HS-27A (cell line): ENCODE data around the gene GALNT4.

Experiments used
- DNase-seq: peaks from one replicate; pipeline ENCODE4 v3.0.0-alpha.2; 2012; ENCODE audit warnings: low read depth, missing footprints

Gene GALNT4

DNA sequence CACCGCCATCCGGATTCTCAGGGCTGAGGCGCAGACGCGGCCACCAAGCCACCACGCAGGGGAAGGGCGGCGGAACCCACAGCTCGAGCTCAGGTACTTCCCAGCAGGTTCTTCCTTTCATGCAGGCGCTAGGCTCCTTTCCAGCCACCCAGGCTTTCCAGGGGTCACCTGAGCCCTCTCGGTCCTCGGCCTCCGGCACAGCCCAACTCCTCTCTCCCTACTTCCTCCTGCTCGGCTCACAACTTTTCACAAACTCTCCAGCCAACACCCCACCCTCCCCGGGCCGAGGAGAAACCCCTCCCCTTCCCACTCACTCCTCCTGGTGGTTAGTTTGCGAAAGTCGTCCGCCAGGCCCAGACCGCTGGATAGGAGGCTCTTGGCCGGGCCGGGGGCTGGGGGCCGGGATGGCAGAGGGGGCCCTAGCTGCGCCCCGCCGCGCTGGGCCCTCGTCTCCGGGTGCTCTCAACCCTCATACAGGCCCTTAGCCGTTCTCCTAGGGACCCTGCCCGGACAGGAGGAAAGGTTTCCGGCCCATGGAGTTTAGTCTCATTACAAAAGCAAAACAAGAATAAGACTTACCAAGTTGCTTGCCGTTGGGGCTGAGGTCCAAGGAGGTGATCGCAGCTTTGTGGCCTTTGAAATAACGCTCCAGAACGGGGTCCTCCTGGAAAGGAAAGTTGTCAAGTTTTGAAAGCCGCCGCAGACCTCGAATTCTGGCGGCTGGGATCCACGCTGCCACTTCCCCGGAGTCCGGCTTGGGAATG, at the start of gene GALNT4:
TSS of gene GALNT4 (minus strand) at position 256 of the 764 bp plus-strand sequence. CDS start at position 9, 247 bp downstream.
- DNase-seq, result no peak

- no peak for DNase-seq
Observed at GRCh38 chr12:89573051-89573810, 48.6 kb upstream of the GALNT4 start.

DNA sequence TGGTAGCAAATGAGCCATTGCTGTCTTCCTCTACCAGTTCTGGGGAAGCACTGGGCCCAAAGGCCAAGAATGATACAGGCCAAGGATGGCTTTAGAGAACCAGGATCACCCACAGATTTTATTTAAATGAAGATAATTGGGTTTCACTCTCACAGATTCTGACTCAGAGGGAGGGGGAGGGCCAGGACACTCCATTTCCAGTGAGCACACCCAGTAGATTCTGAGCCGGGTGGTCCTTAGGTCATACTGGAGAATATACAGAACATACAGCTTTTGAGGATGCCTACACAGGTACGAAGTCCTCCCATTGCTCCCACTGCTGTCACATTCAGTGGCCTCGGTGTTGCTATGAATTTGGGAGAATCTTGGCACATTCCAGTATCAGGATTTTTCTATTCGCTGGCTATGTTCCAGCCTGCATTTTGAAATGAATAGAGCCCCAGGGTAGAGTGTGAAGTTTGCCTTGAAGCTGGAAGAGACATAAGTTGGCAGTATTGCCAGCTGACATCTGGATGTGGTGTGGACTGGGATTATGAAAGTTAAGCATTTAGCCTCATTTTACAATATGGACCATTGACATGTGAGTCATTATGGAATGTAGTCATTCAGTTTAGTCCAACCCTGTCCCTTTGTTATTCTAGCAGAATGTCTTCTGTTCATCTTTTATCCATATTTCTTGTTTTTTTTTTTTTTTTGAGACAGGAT, 47.0 kb upstream of the GALNT4 start:
- DNase-seq, result no peak

DNA sequence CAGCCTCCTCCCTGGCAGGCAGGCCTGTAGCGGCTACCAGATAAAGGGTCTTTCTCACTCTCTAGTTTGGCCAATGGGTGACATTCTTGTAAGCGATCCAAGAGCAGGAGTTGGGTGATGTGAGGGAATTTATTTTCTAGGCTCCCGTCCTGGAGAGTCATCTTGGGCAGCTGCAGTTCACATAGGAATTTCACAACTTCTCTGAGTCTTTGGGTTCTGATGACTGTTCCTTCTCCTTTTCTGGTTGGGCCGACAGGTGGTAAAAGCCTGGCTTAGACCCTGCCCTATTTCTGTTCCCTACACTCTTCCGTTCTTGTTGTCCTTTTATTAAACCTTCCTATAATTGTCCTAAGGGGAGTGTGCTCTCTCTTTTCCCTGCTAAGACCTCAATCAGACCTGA, 43.9 kb upstream of the GALNT4 start:
- DNase-seq, result no peak

GRCh38 chr12:89567691-89568239, 43.2 kb upstream of the GALNT4 start:
- no peak for DNase-seq

GRCh38 chr12:89566615-89567014, 42.0 kb upstream of the GALNT4 start:
- DNase-seq, result no peak

- no peak for DNase-seq
Observed at GRCh38 chr12:89565002-89565401, 40.4 kb upstream of the GALNT4 start.

- no peak for DNase-seq
Observed at GRCh38 chr12:89559753-89560152, 35.2 kb upstream of the GALNT4 start.

DNA sequence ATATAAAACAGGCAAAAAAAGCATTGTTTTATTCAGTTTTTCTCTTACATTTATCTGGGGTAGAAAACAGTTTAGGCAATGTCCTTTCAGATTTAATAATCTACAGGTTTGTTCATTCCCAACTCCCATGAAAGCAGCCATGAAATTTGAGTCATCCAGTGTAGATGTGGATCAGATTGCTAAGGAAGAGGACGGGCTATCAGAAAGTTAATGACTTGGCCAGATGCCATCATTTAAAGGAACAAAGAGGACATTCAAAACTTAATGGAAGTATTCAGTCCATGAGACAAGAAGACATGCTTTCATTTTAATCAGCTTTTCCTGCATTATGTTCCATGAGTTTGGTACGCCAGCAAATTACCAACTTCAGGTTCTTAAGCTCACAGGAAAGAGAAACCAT, 32.4 kb upstream of the GALNT4 start:
- no peak for DNase-seq

DNA sequence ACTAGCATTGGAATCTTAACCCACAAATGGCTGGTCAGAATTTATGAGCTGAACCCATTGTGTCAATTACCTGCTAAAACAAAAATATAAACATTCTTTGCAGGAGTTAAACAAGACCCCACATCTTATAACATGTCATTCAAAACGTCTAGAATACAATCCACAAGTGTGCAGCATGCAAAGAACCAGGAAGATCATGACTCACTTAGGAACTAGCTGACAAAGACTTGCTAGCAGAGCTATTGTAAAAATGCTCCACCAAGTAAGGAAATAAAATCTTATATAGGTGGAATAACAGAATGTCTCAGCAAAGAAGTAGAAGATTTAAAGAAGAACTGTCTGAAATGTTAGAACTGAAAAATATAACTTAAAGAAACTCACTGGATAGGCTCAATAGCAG, 27.8 kb upstream of the GALNT4 start:
- DNase-seq, result no peak

GRCh38 chr12:89551747-89552146, 27.2 kb upstream of the GALNT4 start:
- no peak for DNase-seq

- DNase-seq, result no peak
Observed at GRCh38 chr12:89547101-89547500, 22.5 kb upstream of the GALNT4 start.

- DNase-seq, result no peak
Observed at GRCh38 chr12:89546151-89546550, 21.6 kb upstream of the GALNT4 start.

- DNase-seq, result no peak
Observed at GRCh38 chr12:89544681-89545184, 20.1 kb upstream of the GALNT4 start.

DNA sequence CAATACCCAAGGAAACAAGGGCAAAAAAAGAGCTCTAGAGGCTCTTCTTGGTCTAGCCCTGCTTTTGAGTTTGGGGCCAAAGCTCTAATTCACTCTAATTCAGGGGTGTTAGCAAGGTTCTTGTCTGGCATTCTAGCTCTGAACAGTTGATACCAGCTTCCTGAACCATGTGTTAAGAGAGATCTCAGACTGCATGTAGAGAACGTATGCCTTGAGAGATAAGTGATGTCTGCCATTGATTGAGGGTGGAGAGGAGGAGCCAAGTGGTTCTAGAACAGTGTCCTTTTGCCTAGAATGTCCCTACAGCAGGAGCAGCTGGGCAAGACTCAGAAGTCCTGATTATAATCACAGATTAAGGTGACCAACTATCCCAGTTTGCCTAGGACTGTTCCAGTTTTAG, 19.4 kb upstream of the GALNT4 start:
- no peak for DNase-seq

- no peak for DNase-seq
Observed at GRCh38 chr12:89542912-89543592, 18.5 kb upstream of the GALNT4 start.

DNA sequence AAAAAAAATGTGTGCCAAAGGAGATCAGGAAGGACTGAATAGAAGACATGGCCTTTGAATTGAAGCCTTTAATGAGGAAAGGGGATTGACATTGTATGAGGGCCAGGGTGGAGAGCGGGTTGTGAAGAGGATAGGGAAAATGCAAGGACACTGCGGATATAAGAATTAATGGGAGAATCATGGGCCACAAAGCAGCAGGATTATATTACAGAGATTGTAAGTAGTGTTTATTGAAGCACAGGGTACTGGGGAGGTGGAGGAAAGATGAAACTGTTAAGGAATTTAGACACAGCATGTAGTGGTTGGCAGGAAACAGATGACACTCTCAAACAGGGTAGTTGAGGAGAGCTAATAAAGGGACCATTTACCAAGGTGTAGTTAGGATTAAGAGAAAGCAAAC, 17.6 kb upstream of the GALNT4 start:
- no peak for DNase-seq

DNA sequence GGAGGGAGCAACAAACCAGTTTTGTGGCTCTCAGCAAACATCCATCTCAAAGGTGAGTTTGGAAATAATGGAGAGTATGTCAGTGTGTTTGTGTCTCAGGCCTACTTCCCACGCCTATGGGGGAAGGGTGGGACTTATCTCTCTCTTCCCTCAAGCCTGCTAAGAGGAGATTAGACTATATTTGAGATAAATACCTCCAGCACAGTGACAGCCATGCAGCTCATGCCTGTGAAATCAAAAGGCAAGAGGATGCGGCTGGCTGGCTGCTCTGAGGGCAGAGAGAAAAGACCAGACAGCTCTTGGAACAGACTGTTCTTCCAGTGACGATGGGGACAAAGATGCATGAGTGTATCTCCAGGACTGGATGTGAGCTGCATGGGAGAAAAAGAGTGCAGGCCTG, 16.0 kb upstream of the GALNT4 start:
- no peak for DNase-seq

DNA sequence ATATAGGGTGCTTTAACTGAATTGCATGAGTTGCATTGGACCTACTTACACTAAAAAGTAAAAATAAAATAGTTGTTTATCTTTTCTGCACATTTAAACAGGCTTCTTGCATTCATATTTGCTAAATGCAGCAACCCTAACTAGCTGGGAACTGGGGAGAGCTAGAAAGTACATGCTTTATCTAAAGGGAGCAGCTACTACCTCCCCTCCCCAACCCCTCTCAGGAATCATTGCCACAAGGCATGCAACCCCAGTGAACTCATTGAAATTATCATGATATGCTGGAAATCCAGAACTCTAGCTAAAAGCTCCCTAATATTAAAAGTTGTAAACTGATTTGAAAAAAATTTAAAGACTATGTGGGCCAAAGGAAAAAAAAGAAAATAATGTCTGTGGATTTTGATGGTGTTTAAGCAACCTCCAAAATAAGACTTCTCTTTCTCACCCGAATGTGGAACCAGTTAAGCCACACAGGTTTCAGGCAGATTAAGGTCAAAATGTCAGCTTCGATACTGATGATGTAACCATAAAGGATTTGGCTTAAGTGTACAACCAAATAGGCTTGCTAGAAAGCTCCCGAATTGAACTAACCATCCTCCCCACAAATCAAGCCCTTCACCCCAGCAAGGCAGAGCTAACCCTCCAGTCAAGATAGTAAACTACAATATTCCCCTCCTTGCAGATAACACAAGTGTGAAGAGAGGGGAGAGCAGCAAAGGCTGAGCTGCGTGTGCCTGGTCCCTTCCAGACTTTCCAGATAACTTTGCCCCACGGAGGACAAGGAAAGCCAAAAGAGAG, 15.0 kb upstream of the GALNT4 start:
- no peak for DNase-seq

GRCh38 chr12:89538897-89539296, 14.3 kb upstream of the GALNT4 start:
- no peak for DNase-seq

DNA sequence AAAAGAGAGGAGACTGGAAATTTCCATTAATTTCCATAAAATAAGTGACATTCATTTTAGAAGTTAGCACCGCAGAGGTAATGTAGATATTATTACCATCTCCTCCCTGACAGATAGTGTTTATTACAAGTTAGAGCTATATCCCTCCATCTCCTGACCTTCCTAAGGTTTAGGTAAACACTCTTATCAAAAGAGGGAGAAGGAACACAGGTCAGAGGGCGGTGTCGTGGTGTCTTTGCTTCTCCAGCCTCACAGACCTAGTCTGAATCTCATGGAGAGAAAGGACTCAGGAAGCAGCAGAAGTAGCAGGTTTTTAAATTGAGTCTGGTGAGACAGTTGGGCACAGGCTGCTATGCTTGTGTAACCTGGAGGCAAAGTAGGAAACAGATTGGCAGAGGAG, 12.8 kb upstream of the GALNT4 start:
- no peak for DNase-seq
